GM21381 (cell line): ENCODE measurements around the gene NCBP2.

Source experiments
- ATAC-seq: cut with Tn5 transposase; IDR thresholded peaks from one replicate; pipeline ENCODE4 v1.9.1; 2021; ENCODE audit warnings: mild to moderate bottlenecking, moderate library complexity; ENCODE audit not compliant: unreplicated experiment

The NCBP2 gene

GRCh38 chr3:196941729-196942225 is 551 bp downstream of the NCBP2 start:
- peak; percentile 29 for ATAC-seq

- no peak for ATAC-seq
Measured at GRCh38 chr3:196938576-196938975, 3.8 kb downstream of the NCBP2 start.

DNA sequence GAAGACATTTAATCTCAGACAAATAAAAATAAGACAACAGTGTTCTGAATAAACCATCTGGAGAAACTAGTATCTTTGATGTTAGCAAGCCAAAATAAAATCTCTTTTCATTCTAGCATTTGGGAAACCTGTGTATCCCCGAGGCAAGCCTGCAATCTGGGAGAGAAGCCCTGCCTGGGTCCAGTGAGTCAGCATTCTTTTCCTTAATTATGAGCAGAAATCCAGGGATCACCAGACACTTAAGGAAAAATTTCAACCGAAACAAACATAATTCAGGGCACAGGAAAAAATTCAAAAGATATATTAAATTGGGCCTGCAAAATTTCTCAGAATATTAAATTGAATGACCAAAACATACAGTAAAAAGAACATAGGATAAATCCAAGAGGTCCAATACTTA is 4.2 kb downstream of the NCBP2 start:
- no peak for ATAC-seq

- no peak for ATAC-seq
Measured at GRCh38 chr3:196936288-196936687, 6.0 kb downstream of the NCBP2 start.

GRCh38 chr3:196932600-196932999 is 9.7 kb downstream of the NCBP2 start:
- no peak for ATAC-seq

- no peak for ATAC-seq
Measured at GRCh38 chr3:196931828-196932587, 10.3 kb downstream of the NCBP2 start.

DNA sequence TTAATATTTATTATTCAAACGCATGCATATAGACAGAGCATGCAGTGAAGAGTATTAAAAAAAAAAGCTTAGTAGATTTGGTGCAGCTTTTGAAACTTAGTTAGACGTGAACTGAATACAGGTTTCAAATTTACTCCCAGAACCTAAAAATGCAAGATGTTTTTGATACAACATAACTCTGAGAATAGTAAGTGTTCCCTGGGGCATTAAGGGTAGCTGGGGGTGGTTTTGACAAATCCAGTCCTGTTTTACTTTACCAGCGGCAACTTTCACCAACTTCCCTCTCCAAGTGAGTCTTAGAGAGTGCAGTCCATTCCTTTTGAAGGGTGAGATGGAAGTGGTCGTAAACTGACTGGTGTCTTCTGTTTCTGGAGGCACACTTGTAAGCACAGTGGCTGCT is 11.2 kb downstream of the NCBP2 start:
- no peak for ATAC-seq

DNA sequence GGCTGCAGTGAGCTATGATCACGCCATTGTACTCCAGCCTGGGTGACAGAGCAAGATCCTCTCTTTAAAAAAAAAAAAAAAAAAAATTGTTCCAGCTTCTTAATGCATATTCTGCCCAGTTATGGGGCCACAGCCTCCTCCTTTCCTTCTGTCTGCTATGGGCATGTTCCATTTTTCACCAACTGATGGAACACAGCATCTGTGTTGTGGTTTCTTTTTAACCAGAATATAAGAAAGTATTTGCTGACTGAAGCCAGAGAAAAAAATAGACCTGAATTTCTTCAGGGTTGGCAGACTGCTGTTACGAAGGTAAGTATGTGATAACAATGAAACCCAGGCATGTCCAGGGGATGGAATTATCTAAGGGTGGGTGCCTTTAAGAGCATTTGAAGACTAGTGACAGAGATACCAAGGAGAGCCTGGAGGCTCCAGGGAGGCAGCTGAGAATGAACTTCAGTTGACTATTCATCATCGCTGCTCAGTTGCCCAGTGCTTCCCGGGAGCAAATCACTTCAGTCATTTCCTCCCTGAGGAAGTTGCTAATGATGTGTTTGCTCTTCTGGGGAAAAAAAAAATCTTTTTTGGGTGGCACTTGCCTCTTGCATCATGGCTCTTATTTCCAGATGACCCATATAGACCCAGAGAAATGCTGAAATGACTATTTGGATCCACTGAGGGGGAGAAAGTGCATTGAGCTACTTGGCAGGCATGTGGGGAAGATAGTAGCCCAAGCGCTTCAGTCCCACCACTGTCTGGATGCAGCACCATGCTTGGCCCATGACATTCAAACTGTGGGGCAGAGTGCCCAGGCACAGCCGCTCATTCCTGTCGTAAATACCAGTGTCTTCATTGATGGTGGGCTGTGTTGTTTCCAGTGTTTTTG is 14.5 kb downstream of the NCBP2 start:
- ATAC-seq, result no peak

DNA sequence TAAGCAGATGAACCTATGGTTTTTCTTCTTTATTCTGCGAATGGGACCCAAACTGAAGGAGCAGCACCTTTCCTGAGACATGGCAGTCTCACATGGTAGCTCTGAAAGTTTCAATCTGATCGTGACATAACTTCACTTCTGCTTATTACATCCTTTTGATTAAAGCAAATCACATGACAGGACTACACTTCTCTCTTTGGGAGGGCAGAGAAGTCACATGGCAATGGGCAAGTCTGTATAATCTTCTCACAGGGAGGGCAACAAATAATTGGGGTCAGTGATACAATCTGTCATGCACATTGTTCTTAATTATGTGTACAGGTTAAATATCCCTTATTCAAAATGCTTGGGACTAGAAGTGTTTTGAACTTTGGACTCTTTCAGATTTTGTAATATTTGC is 21.6 kb downstream of the NCBP2 start:
- no peak for ATAC-seq

- ATAC-seq, result no peak
Measured at GRCh38 chr3:196918968-196919367, 23.4 kb downstream of the NCBP2 start.

- ATAC-seq, result no peak
Measured at GRCh38 chr3:196916995-196917394, 25.3 kb downstream of the NCBP2 start.

DNA sequence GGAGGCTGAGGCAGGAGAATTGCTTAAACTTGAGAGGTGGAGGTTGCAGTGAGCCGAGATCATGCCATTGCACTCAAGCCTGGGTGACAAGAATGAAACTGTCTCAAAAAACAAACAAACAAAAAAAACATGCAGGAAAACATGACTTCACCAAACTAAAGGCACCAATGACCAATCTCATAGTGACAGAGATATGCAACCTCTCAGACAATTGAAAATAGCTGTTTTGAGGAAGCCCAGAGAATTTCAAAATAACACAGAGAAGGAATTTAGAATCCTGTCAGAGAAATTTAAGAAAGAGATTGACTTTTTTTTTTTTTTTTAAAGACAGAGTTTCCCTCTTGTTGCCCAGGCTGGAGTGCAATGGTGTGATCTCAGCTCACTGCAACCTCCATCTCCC is 26.1 kb downstream of the NCBP2 start:
- ATAC-seq, result no peak

- no peak for ATAC-seq
Measured at GRCh38 chr3:196915375-196915774, 27.0 kb downstream of the NCBP2 start.

DNA sequence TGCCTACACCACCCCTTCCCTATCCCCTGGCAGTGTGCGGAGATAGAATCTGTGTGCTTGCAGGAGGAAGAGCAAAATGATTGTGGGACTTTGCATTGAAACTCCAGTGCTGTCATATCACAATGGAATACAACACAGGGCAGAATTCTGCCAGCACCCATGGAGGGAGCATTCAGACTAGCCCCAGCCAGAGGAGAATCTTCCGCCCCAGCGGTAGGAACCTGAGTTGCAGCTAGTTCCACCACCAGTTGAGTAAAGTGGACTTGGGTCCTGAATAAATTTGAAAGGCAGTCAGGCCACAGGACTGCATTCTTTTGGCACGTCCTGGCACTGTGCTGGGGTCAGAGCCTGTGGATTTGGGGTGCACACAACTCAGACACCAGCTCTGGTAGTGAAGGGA is 27.5 kb downstream of the NCBP2 start:
- ATAC-seq, result no peak

DNA sequence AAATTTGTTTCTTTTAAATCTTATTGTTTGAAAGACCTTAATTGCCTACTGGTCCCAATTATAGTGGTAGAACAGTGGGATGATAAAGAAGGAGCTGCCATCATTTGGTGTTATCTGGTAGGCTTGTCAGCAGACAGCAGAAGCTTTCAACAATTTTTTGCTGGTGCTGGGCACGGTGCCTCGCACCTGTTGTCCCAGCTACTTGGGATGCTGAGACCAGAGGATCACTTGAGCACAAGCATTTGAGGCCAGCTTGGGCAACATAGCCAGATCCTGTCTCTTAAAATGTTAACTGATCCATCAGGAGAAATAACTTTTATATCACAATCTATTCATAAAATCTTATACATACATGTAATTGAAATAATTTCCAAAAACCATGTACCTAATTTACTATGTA is 38.6 kb downstream of the NCBP2 start:
- ATAC-seq, result no peak

DNA sequence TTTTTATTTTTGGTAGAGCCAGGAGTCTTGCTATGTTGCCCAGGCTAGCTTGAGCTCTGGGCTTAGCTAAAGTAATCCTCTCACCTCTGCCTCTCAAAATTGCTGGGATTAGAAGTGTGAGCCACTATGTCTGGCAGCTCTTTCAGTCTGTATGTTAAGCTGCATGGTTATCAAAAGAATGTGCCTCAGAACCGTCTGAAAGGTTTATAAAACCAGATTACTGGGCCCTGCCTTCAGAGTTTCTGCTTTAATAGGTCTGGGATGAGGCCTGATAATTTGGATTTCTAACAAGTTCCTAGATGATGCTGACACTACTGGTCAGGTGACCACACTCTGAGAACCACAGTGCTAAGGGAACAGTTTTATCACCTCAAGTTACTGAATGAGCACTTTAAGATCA is 40.0 kb downstream of the NCBP2 start:
- no peak for ATAC-seq

GRCh38 chr3:196901768-196902167 is 40.6 kb downstream of the NCBP2 start:
- no peak for ATAC-seq

GRCh38 chr3:196896229-196896628 is 46.1 kb downstream of the NCBP2 start:
- ATAC-seq, result no peak

GRCh38 chr3:196894557-196895295 is 47.6 kb downstream of the NCBP2 start:
- ATAC-seq, result no peak

- ATAC-seq, result no peak
Measured at GRCh38 chr3:196889844-196890708, 52.3 kb downstream of the NCBP2 start.
